HepG2 (cell line): Measurements from ENCODE around the gene TTPAL. TPM values are rescaled to one million over a fixed set of nuclear protein-coding genes. Genes with fewer than 3 reads are reported as not detected.
A peak's percentile ranks its signal among the peaks of the same experiment; 100 is the strongest.

Source experiments
- RAD21 ChIP-seq: fragments of 450-650 bp; formaldehyde crosslinking; IDR thresholded peaks from 2 replicates; pipeline ENCODE4 v1.5.0; 2020; ENCODE audit warnings: mild to moderate bottlenecking
- RBM22 ChIP-seq: fragments of 200-400 bp; formaldehyde crosslinking; optimal IDR thresholded peaks from 2 replicates; pipeline ENCODE3; 2017; ENCODE audit warnings: mild to moderate bottlenecking, low read length, moderate library complexity
- SP140L ChIP-seq: sonication (generic); formaldehyde crosslinking; IDR thresholded peaks from 2 replicates; pipeline ENCODE4 v1.4.0; 2020; ENCODE audit warnings: missing genetic modification reagents, borderline replicate concordance
- TBX2 ChIP-seq: sonication (generic); formaldehyde crosslinking; IDR thresholded peaks from 2 replicates; pipeline ENCODE4 v1.5.0; 2020; ENCODE audit warnings: missing genetic modification reagents, mild to moderate bottlenecking, borderline replicate concordance
- TEAD3 ChIP-seq: optimal IDR thresholded peaks from 2 replicates; pipeline ENCODE3; 2016; ENCODE audit warnings: borderline replicate concordance
- TMF1 ChIP-seq: sonication (generic); formaldehyde crosslinking; IDR thresholded peaks from 2 replicates; pipeline ENCODE4 v1.8.1; 2022; ENCODE audit warnings: low read depth, missing genetic modification reagents
- YEATS2 ChIP-seq: sonication (generic); formaldehyde crosslinking; IDR thresholded peaks from 2 replicates; pipeline ENCODE4 v1.4.0; 2020; ENCODE audit warnings: missing genetic modification reagents, borderline replicate concordance
- ZBTB3 ChIP-seq: sonication (generic); formaldehyde crosslinking; IDR thresholded peaks from 2 replicates; pipeline ENCODE4 v1.4.0; 2020; ENCODE audit warnings: low read depth, mild to moderate bottlenecking, moderate library complexity, missing genetic modification reagents, borderline replicate concordance
- ZFP37 ChIP-seq: sonication (generic); formaldehyde crosslinking; IDR thresholded peaks from 2 replicates; pipeline ENCODE4 v1.4.0; 2020; ENCODE audit warnings: missing genetic modification reagents, borderline replicate concordance
- ZNF549 ChIP-seq: sonication (generic); formaldehyde crosslinking; IDR thresholded peaks from 2 replicates; pipeline ENCODE4 v1.5.0; 2020; ENCODE audit warnings: missing genetic modification reagents
- ZNF703 ChIP-seq: sonication (generic); formaldehyde crosslinking; IDR thresholded peaks from 2 replicates; pipeline ENCODE4 v1.5.1; 2020; ENCODE audit warnings: missing genetic modification reagents, mild to moderate bottlenecking, moderate library complexity, borderline replicate concordance
- ZNF737 ChIP-seq: sonication (generic); formaldehyde crosslinking; IDR thresholded peaks from 2 replicates; pipeline ENCODE4 v1.5.0; 2020; ENCODE audit warnings: missing genetic modification reagents, mild to moderate bottlenecking, borderline replicate concordance
- ZNF790 ChIP-seq: sonication (generic); formaldehyde crosslinking; IDR thresholded peaks from 2 replicates; pipeline ENCODE4 v1.8.0; 2022; ENCODE audit warnings: missing genetic modification reagents, mild to moderate bottlenecking, borderline replicate concordance
- ZNF891 ChIP-seq: sonication (generic); formaldehyde crosslinking; IDR thresholded peaks from 2 replicates; pipeline ENCODE4 v1.5.0; 2020; ENCODE audit warnings: mild to moderate bottlenecking, missing genetic modification reagents
- polyA plus RNA-seq, 8 experiments: library from polyadenylated mRNA; depleted of rRNA in 3 of 8; stranded (reverse) in 7 of 8; unstranded in 1 of 8; fragments of >200 nt; fragmentation: Illumina TruSeq in 4 of 8; extraction: Trizol in 4 of 8; gene quantifications; 2 replicates each; pipeline versions ENCODE4 v1.2.1 to v1.2.3, GENCODE V29; 2011 to 2016; ENCODE audit warnings: low read depth in 4 of 8, missing spikeins in 1 of 8, mixed read lengths in 1 of 8; ENCODE audit not compliant: insufficient read depth in 1 of 8
- total RNA-seq, 5 experiments: library from RNA; depleted of rRNA; stranded (reverse); fragments of >200 nt; fragmentation: Illumina TruSeq; extraction: Trizol; gene quantifications; 2 replicates each; pipeline ENCODE4 v1.2.3, GENCODE V29; 2016; ENCODE audit warnings: low read depth in 1 of 5
- TF ChIP-seq, protein P1 (sequence below): sonication (generic); formaldehyde crosslinking; IDR thresholded peaks from 2 replicates; pipeline ENCODE4 v1.4.0; 2020; ENCODE audit warnings: mild to moderate bottlenecking, missing genetic modification reagents
- TF ChIP-seq, protein P2 (sequence below): sonication (generic); formaldehyde crosslinking; IDR thresholded peaks from 2 replicates; pipeline ENCODE4 v1.4.0; 2020; ENCODE audit warnings: mild to moderate bottlenecking, missing genetic modification reagents
- TF ChIP-seq, protein P3 (sequence below): sonication (generic); formaldehyde crosslinking; IDR thresholded peaks from 2 replicates; pipeline ENCODE4 v1.4.0; 2020; ENCODE audit warnings: low read depth, missing genetic modification reagents
- TF ChIP-seq, protein P4 (sequence below): sonication (generic); formaldehyde crosslinking; IDR thresholded peaks from 2 replicates; pipeline ENCODE4 v1.4.0; 2020; ENCODE audit warnings: missing genetic modification reagents
- TF ChIP-seq, protein P5 (sequence below): sonication (generic); formaldehyde crosslinking; IDR thresholded peaks from 2 replicates; pipeline ENCODE4 v1.5.1; 2020; ENCODE audit warnings: missing genetic modification reagents, mild to moderate bottlenecking, borderline replicate concordance

The TTPAL gene
- total and polyA plus RNA-seq, 2 of the 13 experiments (the other 11 are each of a cell fraction or from before 2014, with no cell fraction given), result 4.3 to 18.8 TPM

DNA sequence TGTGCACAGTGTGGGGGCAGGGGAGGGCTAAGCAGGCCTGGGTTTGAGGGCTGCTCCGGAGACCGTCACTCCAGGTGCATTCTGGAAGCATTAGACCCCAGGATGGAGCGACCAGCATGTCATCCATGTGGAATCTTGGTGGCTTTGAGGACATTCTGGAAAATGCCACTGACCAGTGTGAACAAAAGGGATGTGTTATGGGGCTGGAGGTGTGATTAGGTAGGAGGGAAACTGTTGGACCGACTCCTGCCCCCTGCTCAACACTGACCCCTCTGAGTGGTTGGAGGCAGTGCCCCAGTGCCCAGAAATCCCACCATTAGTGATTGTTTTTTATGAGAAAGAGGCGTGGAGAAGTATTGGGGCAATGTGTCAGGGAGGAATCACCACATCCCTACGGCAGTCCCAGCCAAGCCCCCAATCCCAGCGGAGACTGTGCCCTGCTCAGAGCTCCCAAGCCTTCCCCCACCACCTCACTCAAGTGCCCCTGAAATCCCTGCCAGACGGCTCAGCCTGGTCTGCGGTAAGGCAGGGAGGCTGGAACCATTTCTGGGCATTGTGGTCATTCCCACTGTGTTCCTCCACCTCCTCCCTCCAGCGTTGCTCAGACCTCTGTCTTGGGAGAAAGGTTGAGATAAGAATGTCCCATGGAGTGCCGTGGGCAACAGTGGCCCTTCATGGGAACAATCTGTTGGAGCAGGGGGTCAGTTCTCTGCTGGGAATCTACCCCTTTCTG, 44.0 kb upstream of the TTPAL start (continued):
- TF ChIP-seq, protein P1, sequence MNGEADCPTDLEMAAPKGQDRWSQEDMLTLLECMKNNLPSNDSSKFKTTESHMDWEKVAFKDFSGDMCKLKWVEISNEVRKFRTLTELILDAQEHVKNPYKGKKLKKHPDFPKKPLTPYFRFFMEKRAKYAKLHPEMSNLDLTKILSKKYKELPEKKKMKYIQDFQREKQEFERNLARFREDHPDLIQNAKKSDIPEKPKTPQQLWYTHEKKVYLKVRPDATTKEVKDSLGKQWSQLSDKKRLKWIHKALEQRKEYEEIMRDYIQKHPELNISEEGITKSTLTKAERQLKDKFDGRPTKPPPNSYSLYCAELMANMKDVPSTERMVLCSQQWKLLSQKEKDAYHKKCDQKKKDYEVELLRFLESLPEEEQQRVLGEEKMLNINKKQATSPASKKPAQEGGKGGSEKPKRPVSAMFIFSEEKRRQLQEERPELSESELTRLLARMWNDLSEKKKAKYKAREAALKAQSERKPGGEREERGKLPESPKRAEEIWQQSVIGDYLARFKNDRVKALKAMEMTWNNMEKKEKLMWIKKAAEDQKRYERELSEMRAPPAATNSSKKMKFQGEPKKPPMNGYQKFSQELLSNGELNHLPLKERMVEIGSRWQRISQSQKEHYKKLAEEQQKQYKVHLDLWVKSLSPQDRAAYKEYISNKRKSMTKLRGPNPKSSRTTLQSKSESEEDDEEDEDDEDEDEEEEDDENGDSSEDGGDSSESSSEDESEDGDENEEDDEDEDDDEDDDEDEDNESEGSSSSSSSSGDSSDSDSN (CRISPR knock-in tag), result peak; percentile 59; the same call in 1 of the 2 replicates
- TF ChIP-seq ZNF891 (CRISPR knock-in tag) (peak; percentile 74), SP140L (no peak), TBX2 (peak; percentile 67; the same call in 1 of the 2 replicates), RAD21 (CRISPR knock-in tag) (peak; percentile 40; the same call in 1 of the 2 replicates), ZNF703 (no peak), ZNF737 (CRISPR knock-in tag) (no peak), ZNF790 (CRISPR knock-in tag) (no peak), ZFP37 (CRISPR knock-in tag) (peak; percentile 81; the same call in 1 of the 2 replicates), ZBTB3 (CRISPR knock-in tag) (no peak), ZNF549 (CRISPR knock-in tag) (no peak), YEATS2 (CRISPR knock-in tag) (0 out of 2 replicates have a peak, but pooled peaks have one; percentile 20), TMF1 (CRISPR knock-in tag) (no peak), RBM22 (peak; percentile 99), TEAD3 (peak; percentile 67)
- TF ChIP-seq, protein P2, sequence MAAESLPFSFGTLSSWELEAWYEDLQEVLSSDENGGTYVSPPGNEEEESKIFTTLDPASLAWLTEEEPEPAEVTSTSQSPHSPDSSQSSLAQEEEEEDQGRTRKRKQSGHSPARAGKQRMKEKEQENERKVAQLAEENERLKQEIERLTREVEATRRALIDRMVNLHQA (CRISPR knock-in tag), result no peak
- TF ChIP-seq, protein P3, sequence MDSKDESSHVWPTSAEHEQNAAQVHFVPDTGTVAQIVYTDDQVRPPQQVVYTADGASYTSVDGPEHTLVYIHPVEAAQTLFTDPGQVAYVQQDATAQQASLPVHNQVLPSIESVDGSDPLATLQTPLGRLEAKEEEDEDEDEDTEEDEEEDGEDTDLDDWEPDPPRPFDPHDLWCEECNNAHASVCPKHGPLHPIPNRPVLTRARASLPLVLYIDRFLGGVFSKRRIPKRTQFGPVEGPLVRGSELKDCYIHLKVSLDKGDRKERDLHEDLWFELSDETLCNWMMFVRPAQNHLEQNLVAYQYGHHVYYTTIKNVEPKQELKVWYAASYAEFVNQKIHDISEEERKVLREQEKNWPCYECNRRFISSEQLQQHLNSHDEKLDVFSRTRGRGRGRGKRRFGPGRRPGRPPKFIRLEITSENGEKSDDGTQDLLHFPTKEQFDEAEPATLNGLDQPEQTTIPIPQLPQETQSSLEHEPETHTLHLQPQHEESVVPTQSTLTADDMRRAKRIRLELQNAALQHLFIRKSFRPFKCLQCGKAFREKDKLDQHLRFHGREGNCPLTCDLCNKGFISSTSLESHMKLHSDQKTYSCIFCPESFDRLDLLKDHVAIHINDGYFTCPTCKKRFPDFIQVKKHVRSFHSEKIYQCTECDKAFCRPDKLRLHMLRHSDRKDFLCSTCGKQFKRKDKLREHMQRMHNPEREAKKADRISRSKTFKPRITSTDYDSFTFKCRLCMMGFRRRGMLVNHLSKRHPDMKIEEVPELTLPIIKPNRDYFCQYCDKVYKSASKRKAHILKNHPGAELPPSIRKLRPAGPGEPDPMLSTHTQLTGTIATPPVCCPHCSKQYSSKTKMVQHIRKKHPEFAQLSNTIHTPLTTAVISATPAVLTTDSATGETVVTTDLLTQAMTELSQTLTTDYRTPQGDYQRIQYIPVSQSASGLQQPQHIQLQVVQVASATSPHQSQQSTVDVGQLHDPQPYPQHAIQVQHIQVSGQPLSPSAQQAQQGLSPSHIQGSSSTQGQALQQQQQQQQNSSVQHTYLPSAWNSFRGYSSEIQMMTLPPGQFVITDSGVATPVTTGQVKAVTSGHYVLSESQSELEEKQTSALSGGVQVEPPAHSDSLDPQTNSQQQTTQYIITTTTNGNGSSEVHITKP (CRISPR knock-in tag), result no peak
- TF ChIP-seq, protein P4, sequence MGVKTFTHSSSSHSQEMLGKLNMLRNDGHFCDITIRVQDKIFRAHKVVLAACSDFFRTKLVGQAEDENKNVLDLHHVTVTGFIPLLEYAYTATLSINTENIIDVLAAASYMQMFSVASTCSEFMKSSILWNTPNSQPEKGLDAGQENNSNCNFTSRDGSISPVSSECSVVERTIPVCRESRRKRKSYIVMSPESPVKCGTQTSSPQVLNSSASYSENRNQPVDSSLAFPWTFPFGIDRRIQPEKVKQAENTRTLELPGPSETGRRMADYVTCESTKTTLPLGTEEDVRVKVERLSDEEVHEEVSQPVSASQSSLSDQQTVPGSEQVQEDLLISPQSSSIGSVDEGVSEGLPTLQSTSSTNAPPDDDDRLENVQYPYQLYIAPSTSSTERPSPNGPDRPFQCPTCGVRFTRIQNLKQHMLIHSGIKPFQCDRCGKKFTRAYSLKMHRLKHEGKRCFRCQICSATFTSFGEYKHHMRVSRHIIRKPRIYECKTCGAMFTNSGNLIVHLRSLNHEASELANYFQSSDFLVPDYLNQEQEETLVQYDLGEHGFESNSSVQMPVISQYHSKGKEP (CRISPR knock-in tag), result no peak
- TF ChIP-seq, protein P5, sequence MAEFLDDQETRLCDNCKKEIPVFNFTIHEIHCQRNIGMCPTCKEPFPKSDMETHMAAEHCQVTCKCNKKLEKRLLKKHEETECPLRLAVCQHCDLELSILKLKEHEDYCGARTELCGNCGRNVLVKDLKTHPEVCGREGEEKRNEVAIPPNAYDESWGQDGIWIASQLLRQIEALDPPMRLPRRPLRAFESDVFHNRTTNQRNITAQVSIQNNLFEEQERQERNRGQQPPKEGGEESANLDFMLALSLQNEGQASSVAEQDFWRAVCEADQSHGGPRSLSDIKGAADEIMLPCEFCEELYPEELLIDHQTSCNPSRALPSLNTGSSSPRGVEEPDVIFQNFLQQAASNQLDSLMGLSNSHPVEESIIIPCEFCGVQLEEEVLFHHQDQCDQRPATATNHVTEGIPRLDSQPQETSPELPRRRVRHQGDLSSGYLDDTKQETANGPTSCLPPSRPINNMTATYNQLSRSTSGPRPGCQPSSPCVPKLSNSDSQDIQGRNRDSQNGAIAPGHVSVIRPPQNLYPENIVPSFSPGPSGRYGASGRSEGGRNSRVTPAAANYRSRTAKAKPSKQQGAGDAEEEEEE (CRISPR knock-in tag), result peak; percentile 50; the same call in 1 of the 2 replicates
